ENCODE measurements around the gene RHOH. TPM values are rescaled to one million over a fixed set of nuclear protein-coding genes. Genes with fewer than 3 reads are reported as not detected.
"Not testable (repeated sequence)": the region's sequence is repeated elsewhere in the genome, so short reads cannot be mapped to it uniquely, and the experiment has no call there.

Gene RHOH
- total and polyA plus RNA-seq, 5 donors from 2014 or later = 360 to 645 (median 432) TPM

- peaks cover 31 to 63% (median 54%) of the 10 kb centered on the region in 4 donors for H3K4me1 Mint-ChIP-seq
- DNase-seq = no peak
Measured at GRCh38 chr4:40294339-40294738, 97.5 kb downstream of the RHOH start.

GRCh38 chr4:40295030-40295429, 98.2 kb downstream of the RHOH start:
- not testable (repeated sequence) for H3K27me3 Mint-ChIP-seq; H3K4me3 Mint-ChIP-seq; H3K9me3 Mint-ChIP-seq; DNase-seq; H3K4me3 ChIP-seq (ENCODE audit: low read depth, low read length); H3K27ac Mint-ChIP-seq; H3K36me3 Mint-ChIP-seq; H3K27ac ChIP-seq (ENCODE audit: insufficient read depth, low read length, poor library complexity, severe bottlenecking); H3K9me3 ChIP-seq (ENCODE audit: control insufficient read depth in 2 of 2, low read length in 2 of 2); ATAC-seq (ENCODE audit: low read depth in 2 of 2); H3K27me3 ChIP-seq (ENCODE audit: control insufficient read depth, insufficient read depth, low read length); H3K36me3 ChIP-seq (ENCODE audit: control insufficient read depth, insufficient read depth, low read length)
- peaks cover 44% of the 10 kb centered on the region for H3K4me1 ChIP-seq (ENCODE audit: control insufficient read depth, insufficient read depth, low read length, poor library complexity, severe bottlenecking)
- peaks cover 24 to 62% (median 51%) of the 10 kb centered on the region in 4 donors for H3K4me1 Mint-ChIP-seq

More at GRCh38 chr4:40294339-40294738, 97.5 kb downstream of the RHOH start:
- H3K27ac Mint-ChIP-seq = no peak overlapping the region
- H3K4me1 ChIP-seq (ENCODE audit: control insufficient read depth, insufficient read depth, low read length, poor library complexity, severe bottlenecking) = peaks cover 44% of the 10 kb centered on the region
- H3K36me3 Mint-ChIP-seq = no peaks in the 10 kb centered on the region
- no peak overlapping the region for H3K27ac ChIP-seq (ENCODE audit: insufficient read depth, low read length, poor library complexity, severe bottlenecking)
- H3K9me3 Mint-ChIP-seq = peaks cover 0 to 3% (median 0%) of the 10 kb centered on the region in 7 donors
- no peaks in the 10 kb centered on the region for H3K27me3 Mint-ChIP-seq
- no peak for ATAC-seq (ENCODE audit: low read depth in 2 of 2)
- peaks cover 0 to 5% of the 10 kb centered on the region in 2 experiments for H3K9me3 ChIP-seq (ENCODE audit: control insufficient read depth in 2 of 2, low read length in 2 of 2)
- H3K4me3 ChIP-seq (ENCODE audit: low read depth, low read length) = no peak overlapping the region
- no peaks in the 10 kb centered on the region for H3K27me3 ChIP-seq (ENCODE audit: control insufficient read depth, insufficient read depth, low read length)
- no peak overlapping the region for H3K4me3 Mint-ChIP-seq
- H3K36me3 ChIP-seq (ENCODE audit: control insufficient read depth, insufficient read depth, low read length) = no peaks in the 10 kb centered on the region

- Histone ChIP-seq H3K9me3 (ENCODE audit: control insufficient read depth in 2 of 2, low read length in 2 of 2) (peaks cover 0 to 5% of the 10 kb centered on the region in 2 experiments), H3K27me3 (ENCODE audit: control insufficient read depth, insufficient read depth, low read length) (no peaks in the 10 kb centered on the region), H3K4me1 (ENCODE audit: control insufficient read depth, insufficient read depth, low read length, poor library complexity, severe bottlenecking) (peaks cover 44% of the 10 kb centered on the region), H3K36me3 (ENCODE audit: control insufficient read depth, insufficient read depth, low read length) (no peaks in the 10 kb centered on the region), H3K4me3 (ENCODE audit: low read depth, low read length) (no peak overlapping the region), H3K27ac (ENCODE audit: insufficient read depth, low read length, poor library complexity, severe bottlenecking) (no peak overlapping the region)
- H3K4me3 Mint-ChIP-seq = no peak overlapping the region
- no peak for ATAC-seq (ENCODE audit: low read depth in 2 of 2)
- H3K9me3 Mint-ChIP-seq = peaks cover 0 to 3% (median 0%) of the 10 kb centered on the region in 7 donors
- H3K27me3 Mint-ChIP-seq = no peaks in the 10 kb centered on the region
- H3K27ac Mint-ChIP-seq = no peak overlapping the region
- H3K36me3 Mint-ChIP-seq = no peaks in the 10 kb centered on the region
- no peak for DNase-seq
- peaks cover 25 to 62% (median 50%) of the 10 kb centered on the region in 4 donors for H3K4me1 Mint-ChIP-seq
Measured at GRCh38 chr4:40295572-40295971, 98.7 kb downstream of the RHOH start.

Other genes starting within 250 kb of the RHOH start
- gene PDS5A, start 219.1 kb upstream of the RHOH start, total RNA-seq = 111 TPM
- gene PDS5A, start 219.1 kb upstream of the RHOH start, polyA plus RNA-seq = 10 to 100 TPM; 25.2 to 35.0 (median 32.2) TPM
- gene N4BP2, start 140.2 kb upstream of the RHOH start, total RNA-seq = 21.4 TPM
- gene N4BP2, start 140.2 kb upstream of the RHOH start, polyA plus RNA-seq = 10 to 100 TPM in 2 of 4 donors, 1 to 10 TPM in 2; 6.3 to 10.5 (median 9.3) TPM
- gene CHRNA9, start 138.3 kb downstream of the RHOH start, total RNA-seq = not detected
- gene CHRNA9, start 138.3 kb downstream of the RHOH start, polyA plus RNA-seq = under 1 TPM; 0.13 to 0.69 (median 0.37) TPM

Measured in CD4-positive, CD25-positive, alpha-beta regulatory T cell (primary cell).